PC-9 (cell line): Measurements from ENCODE around the gene PPHLN1.

Source experiments
- EZH2 ChIP-seq: fragments of 200-600 bp; sonication (generic); IDR thresholded peaks from 2 replicates; pipeline ENCODE4 v1.8.0; 2017; ENCODE audit warnings: antibody characterized with exemption, low read depth
- TF ChIP-seq, protein P1 (sequence below): fragments of 200-600 bp; sonication (generic); conservative IDR thresholded peaks from 2 replicates; pipeline ENCODE4 v1.6.1; 2017; ENCODE audit warnings: mixed run types, antibody characterized with exemption, mild to moderate bottlenecking, moderate library complexity

DNA sequence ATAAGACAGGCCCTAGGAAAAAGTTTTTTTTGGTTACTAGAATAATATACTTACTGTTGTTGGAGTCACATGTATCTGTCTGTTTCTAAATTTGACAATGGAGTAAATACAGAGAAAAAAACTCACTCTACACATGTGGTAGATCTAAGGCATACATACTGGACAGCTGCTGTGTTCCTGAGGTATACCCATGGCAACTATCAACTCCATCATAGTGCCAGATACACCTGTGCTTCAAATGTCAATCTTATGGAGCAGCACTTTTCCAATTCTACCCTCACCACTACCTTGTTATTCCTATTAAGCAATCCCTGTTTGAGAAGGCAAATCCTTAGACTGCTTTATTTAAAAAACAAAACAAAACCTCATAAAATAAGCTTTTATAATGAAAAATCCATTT lies 3.4 kb upstream of the PPHLN1 start:
- TF ChIP-seq, protein P1, sequence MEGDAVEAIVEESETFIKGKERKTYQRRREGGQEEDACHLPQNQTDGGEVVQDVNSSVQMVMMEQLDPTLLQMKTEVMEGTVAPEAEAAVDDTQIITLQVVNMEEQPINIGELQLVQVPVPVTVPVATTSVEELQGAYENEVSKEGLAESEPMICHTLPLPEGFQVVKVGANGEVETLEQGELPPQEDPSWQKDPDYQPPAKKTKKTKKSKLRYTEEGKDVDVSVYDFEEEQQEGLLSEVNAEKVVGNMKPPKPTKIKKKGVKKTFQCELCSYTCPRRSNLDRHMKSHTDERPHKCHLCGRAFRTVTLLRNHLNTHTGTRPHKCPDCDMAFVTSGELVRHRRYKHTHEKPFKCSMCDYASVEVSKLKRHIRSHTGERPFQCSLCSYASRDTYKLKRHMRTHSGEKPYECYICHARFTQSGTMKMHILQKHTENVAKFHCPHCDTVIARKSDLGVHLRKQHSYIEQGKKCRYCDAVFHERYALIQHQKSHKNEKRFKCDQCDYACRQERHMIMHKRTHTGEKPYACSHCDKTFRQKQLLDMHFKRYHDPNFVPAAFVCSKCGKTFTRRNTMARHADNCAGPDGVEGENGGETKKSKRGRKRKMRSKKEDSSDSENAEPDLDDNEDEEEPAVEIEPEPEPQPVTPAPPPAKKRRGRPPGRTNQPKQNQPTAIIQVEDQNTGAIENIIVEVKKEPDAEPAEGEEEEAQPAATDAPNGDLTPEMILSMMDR, result no peak
- no peak for TF ChIP-seq EZH2
